Measurements from ENCODE around the gene OR12D2. TPM values are rescaled to one million over a fixed set of nuclear protein-coding genes. Genes with fewer than 3 reads are reported as not detected.

The OR12D2 gene
- total RNA-seq, 120 experiments from 2014 or later, result not detected

Other genes with a start within 250 kb of the OR12D2 start
- under 1 TPM in 2 of 120 experiments, not detected in 118; 0.21 to 0.41 TPM for gene OR2J2, start 224.7 kb upstream of the OR12D2 start, total RNA-seq
- gene OR14J1, start 93.9 kb upstream of the OR12D2 start, total RNA-seq, result under 1 TPM in 3 of 120 experiments, not detected in 117; 0.07 to 0.08 (median 0.08) TPM
- not detected for gene OR5V1, start 26.8 kb upstream of the OR12D2 start, total RNA-seq
- gene OR12D3, start 20.3 kb upstream of the OR12D2 start, total RNA-seq, result not detected
- gene OR12D1, start 19.3 kb downstream of the OR12D2 start, total RNA-seq, result under 1 TPM in 1 of 120 experiments, not detected in 119; 0.36 TPM
- gene OR10C1, start 43.7 kb downstream of the OR12D2 start, total RNA-seq, result not detected
- gene OR11A1, start 61.4 kb downstream of the OR12D2 start, total RNA-seq, result not detected
- not detected for gene OR2H1, start 61.5 kb downstream of the OR12D2 start, total RNA-seq
- gene MAS1L, start 92.3 kb downstream of the OR12D2 start, total RNA-seq, result not detected
- 1 to 10 TPM in 2 of 120 experiments, under 1 TPM in 10, not detected in 108; 0.44 to 2.6 (median 0.61) TPM for gene UBD, start 164.1 kb downstream of the OR12D2 start, total RNA-seq
- gene OR2H2, start 189.5 kb downstream of the OR12D2 start, total RNA-seq, result not detected
- 100 to 1,000 TPM; 180 to 458 (median 348) TPM for gene GABBR1, start 237.6 kb downstream of the OR12D2 start, total RNA-seq